ENCODE results near the gene EIF4A2.
"Not testable (repeated sequence)": the region's sequence is repeated elsewhere in the genome, so short reads cannot be mapped to it uniquely, and the experiment has no call there.

EIF4A2 gene

DNA sequence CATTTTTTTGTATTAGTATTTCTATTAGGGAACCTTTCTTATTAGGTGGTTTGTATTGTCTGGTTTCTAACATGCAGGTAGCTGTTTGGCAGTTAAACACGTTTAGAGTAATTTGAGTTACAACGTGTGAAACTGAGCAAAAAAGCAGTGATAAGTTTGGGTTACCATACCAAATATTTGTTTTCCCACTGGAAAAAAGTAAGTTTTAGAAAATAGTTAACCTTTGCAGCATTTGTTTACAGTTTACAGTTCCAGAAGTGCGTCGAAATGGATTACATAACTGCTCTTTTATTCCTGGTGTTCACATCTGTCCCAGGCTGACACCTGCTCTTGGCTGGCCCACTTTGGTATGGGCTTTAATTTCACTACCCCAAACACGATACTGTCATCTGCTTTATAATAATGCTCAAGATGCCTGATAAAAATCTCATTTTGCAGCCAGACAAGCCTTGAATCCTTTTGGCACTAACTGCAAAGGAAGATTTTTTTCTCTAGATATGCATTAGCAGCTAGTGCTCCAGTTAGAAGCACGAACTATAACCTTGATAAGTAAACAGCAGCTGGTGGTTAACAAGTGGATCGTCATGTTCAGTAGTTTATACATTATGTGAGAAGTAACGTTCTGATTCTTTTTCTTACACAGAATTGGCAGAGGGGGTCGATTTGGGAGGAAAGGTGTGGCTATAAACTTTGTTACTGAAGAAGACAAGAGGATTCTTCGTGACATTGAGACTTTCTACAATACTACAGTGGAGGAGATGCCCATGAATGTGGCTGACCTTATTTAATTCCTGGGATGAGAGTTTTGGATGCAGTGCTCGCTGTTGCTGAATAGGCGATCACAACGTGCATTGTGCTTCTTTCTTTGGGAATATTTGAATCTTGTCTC is 5.3 kb downstream of the EIF4A2 start:
- DNase-seq (ENCODE audit: low read depth): no peak
- TF ChIP-seq, protein P1, sequence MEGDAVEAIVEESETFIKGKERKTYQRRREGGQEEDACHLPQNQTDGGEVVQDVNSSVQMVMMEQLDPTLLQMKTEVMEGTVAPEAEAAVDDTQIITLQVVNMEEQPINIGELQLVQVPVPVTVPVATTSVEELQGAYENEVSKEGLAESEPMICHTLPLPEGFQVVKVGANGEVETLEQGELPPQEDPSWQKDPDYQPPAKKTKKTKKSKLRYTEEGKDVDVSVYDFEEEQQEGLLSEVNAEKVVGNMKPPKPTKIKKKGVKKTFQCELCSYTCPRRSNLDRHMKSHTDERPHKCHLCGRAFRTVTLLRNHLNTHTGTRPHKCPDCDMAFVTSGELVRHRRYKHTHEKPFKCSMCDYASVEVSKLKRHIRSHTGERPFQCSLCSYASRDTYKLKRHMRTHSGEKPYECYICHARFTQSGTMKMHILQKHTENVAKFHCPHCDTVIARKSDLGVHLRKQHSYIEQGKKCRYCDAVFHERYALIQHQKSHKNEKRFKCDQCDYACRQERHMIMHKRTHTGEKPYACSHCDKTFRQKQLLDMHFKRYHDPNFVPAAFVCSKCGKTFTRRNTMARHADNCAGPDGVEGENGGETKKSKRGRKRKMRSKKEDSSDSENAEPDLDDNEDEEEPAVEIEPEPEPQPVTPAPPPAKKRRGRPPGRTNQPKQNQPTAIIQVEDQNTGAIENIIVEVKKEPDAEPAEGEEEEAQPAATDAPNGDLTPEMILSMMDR (conservative IDR thresholded peaks at IDR 0.05; ENCODE audit: control insufficient read depth, insufficient read depth, low read depth, low read length): no peak
- no peak overlapping the region for H3K4me3 ChIP-seq (ENCODE audit: control insufficient read depth, low read depth, low read length)

- no peak overlapping the region for H3K4me3 ChIP-seq (ENCODE audit: control insufficient read depth, low read depth, low read length)
- DNase-seq (ENCODE audit: low read depth): peak; percentile 39
- TF ChIP-seq, protein P1 (conservative IDR thresholded peaks at IDR 0.05; ENCODE audit: control insufficient read depth, insufficient read depth, low read depth, low read length): no peak
Observed at GRCh38 chr3:186789554-186790260, 6.3 kb downstream of the EIF4A2 start.

GRCh38 chr3:186790261-186790981 is 7.0 kb downstream of the EIF4A2 start:
- peak; percentile 72 for DNase-seq (ENCODE audit: low read depth)
- TF ChIP-seq, protein P1 (conservative IDR thresholded peaks at IDR 0.05; ENCODE audit: control insufficient read depth, insufficient read depth, low read depth, low read length): peak; percentile 28
- H3K4me3 ChIP-seq (ENCODE audit: control insufficient read depth, low read depth, low read length): no peak overlapping the region

GRCh38 chr3:186798239-186798874 is 15.0 kb downstream of the EIF4A2 start:
- TF ChIP-seq, protein P1 (conservative IDR thresholded peaks at IDR 0.05; ENCODE audit: control insufficient read depth, insufficient read depth, low read depth, low read length): no peak
- DNase-seq (ENCODE audit: low read depth): no peak
- no peak overlapping the region for H3K4me3 ChIP-seq (ENCODE audit: control insufficient read depth, low read depth, low read length)

DNA sequence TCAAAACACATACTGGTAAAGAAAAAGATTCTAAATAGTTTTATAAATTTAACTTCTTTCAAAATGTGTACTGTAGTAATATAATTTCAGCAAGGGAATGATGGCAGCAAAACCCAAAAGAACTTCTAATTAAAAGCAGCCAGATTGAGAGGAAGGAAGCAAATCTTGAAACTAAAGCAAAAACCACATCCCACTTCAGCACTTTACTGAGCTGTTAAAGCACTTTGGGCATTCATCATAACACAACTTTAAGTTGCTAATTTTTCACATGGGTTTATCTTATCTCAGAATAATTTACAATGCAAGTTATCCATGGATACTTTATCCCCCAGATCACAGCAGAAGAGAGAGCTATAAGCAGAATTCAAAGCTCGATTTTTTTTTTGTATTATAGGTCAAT is 16.9 kb downstream of the EIF4A2 start:
- no peak overlapping the region for H3K4me3 ChIP-seq (ENCODE audit: control insufficient read depth, low read depth, low read length)
- TF ChIP-seq, protein P1 (conservative IDR thresholded peaks at IDR 0.05; ENCODE audit: control insufficient read depth, insufficient read depth, low read depth, low read length): no peak
- no peak for DNase-seq (ENCODE audit: low read depth)

DNA sequence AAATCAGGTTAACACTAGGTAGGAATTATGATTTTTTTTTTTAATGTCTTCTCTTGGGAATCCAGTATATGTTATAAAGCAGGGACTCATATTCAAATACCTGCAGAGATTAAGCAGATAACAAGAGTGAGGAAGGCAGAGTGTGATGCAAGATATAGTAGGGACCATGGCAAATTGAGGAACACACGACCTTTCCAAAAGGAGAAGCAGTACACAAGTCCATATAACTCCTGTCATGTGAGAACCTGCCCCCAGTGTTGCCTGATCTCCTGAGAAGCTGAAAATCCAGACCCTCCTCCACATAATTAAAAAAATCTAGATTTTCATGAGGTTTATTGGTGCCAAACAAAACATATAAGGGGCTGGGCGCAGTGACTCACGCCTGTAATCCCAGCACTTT is 19.3 kb downstream of the EIF4A2 start:
- H3K4me3 ChIP-seq (ENCODE audit: control insufficient read depth, low read depth, low read length): no peak overlapping the region
- no peak for DNase-seq (ENCODE audit: low read depth)
- TF ChIP-seq, protein P1 (conservative IDR thresholded peaks at IDR 0.05; ENCODE audit: control insufficient read depth, insufficient read depth, low read depth, low read length): no peak

DNA sequence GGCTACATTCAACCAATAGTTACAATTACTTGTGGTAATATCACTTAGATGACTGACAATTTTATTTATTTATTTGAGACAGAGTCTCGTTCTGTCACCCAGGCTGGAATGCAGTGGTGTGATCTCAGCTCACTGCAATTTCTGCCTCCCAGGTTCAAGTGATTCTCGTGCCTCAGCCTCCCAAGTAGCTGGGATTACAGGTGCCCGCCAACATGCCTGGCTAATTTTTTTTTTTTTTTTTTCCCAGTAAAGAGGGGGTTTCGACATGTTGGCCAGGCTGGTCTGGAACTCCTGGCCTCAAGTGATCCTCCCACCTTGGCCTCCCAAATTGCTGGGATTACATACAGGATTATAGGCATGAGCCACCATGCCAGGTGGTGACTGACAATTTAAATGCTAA is 20.1 kb downstream of the EIF4A2 start:
- DNase-seq (ENCODE audit: low read depth): not testable (repeated sequence)

More for the DNA sequence above, 20.1 kb downstream of the EIF4A2 start:
- not testable (repeated sequence) for H3K4me3 ChIP-seq (ENCODE audit: control insufficient read depth, low read depth, low read length)

All from fibroblast of mammary gland (primary cell).